ENCODE data around the gene PDE4D. TPM values are rescaled to one million over a fixed set of nuclear protein-coding genes. Genes with fewer than 3 reads are reported as not detected.

The PDE4D gene
- total and polyA plus RNA-seq, 10 of the 15 experiments (the other 5 are each of a cell fraction or from before 2014, with no cell fraction given) = 0.87 to 4.1 (median 2.2) TPM

DNA sequence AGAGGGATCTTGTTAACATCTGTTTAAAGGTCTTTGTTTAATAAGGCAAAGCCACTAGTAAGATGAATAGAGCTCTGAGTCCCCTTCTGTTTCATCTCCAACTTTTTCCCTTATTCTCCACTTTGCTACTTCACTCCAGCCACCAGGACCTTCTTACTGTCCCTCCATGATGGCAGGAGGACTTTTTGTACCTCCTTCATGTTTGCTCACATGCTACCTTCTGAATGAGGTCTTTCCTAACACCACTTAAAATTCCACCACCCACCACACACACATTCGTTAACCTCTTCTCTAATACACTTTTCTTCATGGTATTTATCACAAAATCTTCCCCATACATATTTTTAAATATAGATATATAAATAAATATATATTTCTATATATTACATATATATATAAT lies 501.9 kb downstream of the PDE4D start:
- Histone ChIP-seq H3K9ac (ENCODE audit: control insufficient read depth, insufficient read depth, low read length) (no peak overlapping the region), H3K79me2 (ENCODE audit: control insufficient read depth, insufficient read depth, low read length) (no peaks in the 10 kb centered on the region), H3K36me3 (ENCODE audit: control insufficient read depth in 2 of 2, insufficient read depth in 2 of 2, low read length in 1 of 2) (no peaks in the 10 kb centered on the region), H3K27me3 (replicated peaks in 1 of 2; ENCODE audit: control insufficient read depth in 2 of 2, insufficient read depth in 2 of 2, low read length in 1 of 2) (no peaks in the 10 kb centered on the region), H3K27ac (ENCODE audit: control insufficient read depth, insufficient read depth) (no peak overlapping the region), H3K9me3 (replicated peaks; ENCODE audit: control insufficient read depth, insufficient read depth, low read length) (no peaks in the 10 kb centered on the region), H3K4me2 (ENCODE audit: control insufficient read depth, insufficient read depth) (no peak overlapping the region), H4K20me1 (ENCODE audit: control insufficient read depth, insufficient read depth) (no peaks in the 10 kb centered on the region), H2AFZ (ENCODE audit: control insufficient read depth, low read depth, low read length) (no peak overlapping the region), H3K4me1 (ENCODE audit: control insufficient read depth, insufficient read depth, low read length) (no peaks in the 10 kb centered on the region), H3K4me3 (no peak overlapping the region)
- TF ChIP-seq ESRRA (IDR thresholded peaks at IDR 0.05; ENCODE audit: low read length) = no peak
- TF ChIP-seq NR2C1 (IDR thresholded peaks at IDR 0.05) = no peak
- TF ChIP-seq EP300 (IDR thresholded peaks at IDR 0.05; ENCODE audit: borderline replicate concordance in 1 of 2, control insufficient read depth in 1 of 2, low read depth in 2 of 2, low read length in 2 of 2) = no peak
- TF ChIP-seq, protein P1, sequence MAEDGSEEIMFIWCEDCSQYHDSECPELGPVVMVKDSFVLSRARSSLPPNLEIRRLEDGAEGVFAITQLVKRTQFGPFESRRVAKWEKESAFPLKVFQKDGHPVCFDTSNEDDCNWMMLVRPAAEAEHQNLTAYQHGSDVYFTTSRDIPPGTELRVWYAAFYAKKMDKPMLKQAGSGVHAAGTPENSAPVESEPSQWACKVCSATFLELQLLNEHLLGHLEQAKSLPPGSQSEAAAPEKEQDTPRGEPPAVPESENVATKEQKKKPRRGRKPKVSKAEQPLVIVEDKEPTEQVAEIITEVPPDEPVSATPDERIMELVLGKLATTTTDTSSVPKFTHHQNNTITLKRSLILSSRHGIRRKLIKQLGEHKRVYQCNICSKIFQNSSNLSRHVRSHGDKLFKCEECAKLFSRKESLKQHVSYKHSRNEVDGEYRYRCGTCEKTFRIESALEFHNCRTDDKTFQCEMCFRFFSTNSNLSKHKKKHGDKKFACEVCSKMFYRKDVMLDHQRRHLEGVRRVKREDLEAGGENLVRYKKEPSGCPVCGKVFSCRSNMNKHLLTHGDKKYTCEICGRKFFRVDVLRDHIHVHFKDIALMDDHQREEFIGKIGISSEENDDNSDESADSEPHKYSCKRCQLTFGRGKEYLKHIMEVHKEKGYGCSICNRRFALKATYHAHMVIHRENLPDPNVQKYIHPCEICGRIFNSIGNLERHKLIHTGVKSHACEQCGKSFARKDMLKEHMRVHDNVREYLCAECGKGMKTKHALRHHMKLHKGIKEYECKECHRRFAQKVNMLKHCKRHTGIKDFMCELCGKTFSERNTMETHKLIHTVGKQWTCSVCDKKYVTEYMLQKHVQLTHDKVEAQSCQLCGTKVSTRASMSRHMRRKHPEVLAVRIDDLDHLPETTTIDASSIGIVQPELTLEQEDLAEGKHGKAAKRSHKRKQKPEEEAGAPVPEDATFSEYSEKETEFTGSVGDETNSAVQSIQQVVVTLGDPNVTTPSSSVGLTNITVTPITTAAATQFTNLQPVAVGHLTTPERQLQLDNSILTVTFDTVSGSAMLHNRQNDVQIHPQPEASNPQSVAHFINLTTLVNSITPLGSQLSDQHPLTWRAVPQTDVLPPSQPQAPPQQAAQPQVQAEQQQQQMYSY (CRISPR knock-in tag; IDR thresholded peaks at IDR 0.05) = no peak
- TF ChIP-seq CBFB (IDR thresholded peaks at IDR 0.05; ENCODE audit: low read depth) = no peak
- TF ChIP-seq JUNB (IDR thresholded peaks at IDR 0.05) = no peak
- no peak for TF ChIP-seq WRNIP1 (IDR thresholded peaks at IDR 0.05; ENCODE audit: borderline replicate concordance, low read depth, low read length)
- ChIA-PET RAD21 (ENCODE audit: unreplicated experiment) (interaction anchor here (0.7 to 2.0 kb wide), 4 partner anchors 23 to 282 kb away, joined by 3 to 5 read pairs (median 4); no protein-coding TSS in a partner anchor), CTCF (interaction anchor here (0.6 to 8.5 kb wide), 10 partner anchors 10 to 413 kb away, joined by 3 to 78 read pairs (median 10); no protein-coding TSS in a partner anchor), POLR2A (no interaction called here), SMC1A (ENCODE audit: uncharacterized antibody, unreplicated experiment) (interaction anchor here (1.2 to 4.1 kb wide), 3 partner anchors 269 to 332 kb away, joined by 3 to 18 read pairs (median 10); no protein-coding TSS in a partner anchor)
- FAIRE-seq (no peak), ATAC-seq (no peak), DNase-seq (ENCODE audit: low read depth, low spot score) (no peak)
- no TSS peak for BruUV-seq (replicated peaks)
- WGBS (ENCODE audit: insufficient coverage, insufficient replicate concordance, low lambda C conversion rate, missing lambda C conversion rate) = 0% methylated on average over 1 of the region's 1 CpG
- in situ Hi-C loops (cut with MboI) (loop anchor here (5.0 kb wide), 1 partner anchor 281 kb away; no protein-coding TSS in a partner anchor), intact Hi-C loops (cut with micrococcal nuclease; ENCODE audit: unreplicated experiment) (loop anchor here (2.0 kb wide), 1 partner anchor 105 kb away; no protein-coding TSS in a partner anchor)

Measured in GM12878 (cell line).